Right lung (tissue), 5 donors: Measurements from ENCODE around the gene SPC24. TPM values are rescaled to one million over a fixed set of nuclear protein-coding genes. Genes with fewer than 3 reads are reported as not detected.
"Not testable (repeated sequence)": the region's sequence is repeated elsewhere in the genome, so short reads cannot be mapped to it uniquely, and the experiment has no call there.

Experiments used
- DNase-seq, 2 donors: peaks; one replicate each; pipeline ENCODE4 v3.0.0-alpha.2; 2013
- polyA plus RNA-seq, 5 donors: library from polyadenylated mRNA; unstranded; fragments of 120-200 nt; gene quantifications; one replicate each; pipeline versions ENCODE4 v1.2.1 to v1.2.3, GENCODE V29; 2013; ENCODE audit warnings: inconsistent platforms in 1 of 5, low replicate concordance in 1 of 5; ENCODE audit not compliant: insufficient read length in 5 of 5, insufficient read depth in 1 of 5

SPC24 gene
- polyA plus RNA-seq, 5 donors: 15.4 to 34.8 (median 24.9) TPM

GRCh38 chr19:11166281-11167142 is 10.9 kb upstream of the SPC24 start:
- DNase-seq: no peak

- no peak for DNase-seq
Observed at GRCh38 chr19:11165486-11166030, 10.0 kb upstream of the SPC24 start.

GRCh38 chr19:11164879-11165406 is 9.4 kb upstream of the SPC24 start:
- peak; percentile 86 to 92 for DNase-seq

- no peak for DNase-seq
Observed at GRCh38 chr19:11164296-11164695, 8.7 kb upstream of the SPC24 start.

GRCh38 chr19:11160440-11160768 is 4.8 kb upstream of the SPC24 start:
- not testable (repeated sequence) for DNase-seq

- DNase-seq: peak; percentile 60 to 70
Observed at GRCh38 chr19:11159598-11160439, 4.2 kb upstream of the SPC24 start.

- DNase-seq: no peak
Observed at GRCh38 chr19:11154683-11155047, 917 bp downstream of the SPC24 start.

- peak in 1 of 2 donors; percentile 35 for DNase-seq
Observed at GRCh38 chr19:11152318-11153062, 3.1 kb downstream of the SPC24 start.

GRCh38 chr19:11151181-11151580 is 4.4 kb downstream of the SPC24 start:
- peak; percentile 62 to 69 for DNase-seq

GRCh38 chr19:11148001-11148400 is 7.6 kb downstream of the SPC24 start:
- DNase-seq: no peak

GRCh38 chr19:11145536-11145924 is 10.1 kb downstream of the SPC24 start:
- DNase-seq: no peak

- peak; percentile 92 to 93 for DNase-seq
Observed at GRCh38 chr19:11142528-11143171, 12.9 kb downstream of the SPC24 start.

GRCh38 chr19:11141937-11142527 is 13.6 kb downstream of the SPC24 start:
- no peak for DNase-seq

GRCh38 chr19:11140896-11141295 is 14.7 kb downstream of the SPC24 start:
- DNase-seq: no peak

GRCh38 chr19:11140023-11140538 is 15.5 kb downstream of the SPC24 start:
- DNase-seq: not testable (repeated sequence)

- DNase-seq: peak in 1 of 2 donors; percentile 67
Observed at GRCh38 chr19:11138601-11139300, 16.8 kb downstream of the SPC24 start.

GRCh38 chr19:11137542-11138384 is 17.8 kb downstream of the SPC24 start:
- DNase-seq: peak; percentile 91 to 94

- DNase-seq: no peak
Observed at GRCh38 chr19:11136400-11137101, 19.0 kb downstream of the SPC24 start.
